GM18526 (cell line): ENCODE data around the gene SDK1.

Source experiments
- POLR2A ChIP-seq: IDR thresholded peaks from 3 replicates; pipeline ENCODE4 v1.6.1; 2011; ENCODE audit not compliant: insufficient read length; ENCODE audit errors: extremely low read depth

The SDK1 gene

DNA sequence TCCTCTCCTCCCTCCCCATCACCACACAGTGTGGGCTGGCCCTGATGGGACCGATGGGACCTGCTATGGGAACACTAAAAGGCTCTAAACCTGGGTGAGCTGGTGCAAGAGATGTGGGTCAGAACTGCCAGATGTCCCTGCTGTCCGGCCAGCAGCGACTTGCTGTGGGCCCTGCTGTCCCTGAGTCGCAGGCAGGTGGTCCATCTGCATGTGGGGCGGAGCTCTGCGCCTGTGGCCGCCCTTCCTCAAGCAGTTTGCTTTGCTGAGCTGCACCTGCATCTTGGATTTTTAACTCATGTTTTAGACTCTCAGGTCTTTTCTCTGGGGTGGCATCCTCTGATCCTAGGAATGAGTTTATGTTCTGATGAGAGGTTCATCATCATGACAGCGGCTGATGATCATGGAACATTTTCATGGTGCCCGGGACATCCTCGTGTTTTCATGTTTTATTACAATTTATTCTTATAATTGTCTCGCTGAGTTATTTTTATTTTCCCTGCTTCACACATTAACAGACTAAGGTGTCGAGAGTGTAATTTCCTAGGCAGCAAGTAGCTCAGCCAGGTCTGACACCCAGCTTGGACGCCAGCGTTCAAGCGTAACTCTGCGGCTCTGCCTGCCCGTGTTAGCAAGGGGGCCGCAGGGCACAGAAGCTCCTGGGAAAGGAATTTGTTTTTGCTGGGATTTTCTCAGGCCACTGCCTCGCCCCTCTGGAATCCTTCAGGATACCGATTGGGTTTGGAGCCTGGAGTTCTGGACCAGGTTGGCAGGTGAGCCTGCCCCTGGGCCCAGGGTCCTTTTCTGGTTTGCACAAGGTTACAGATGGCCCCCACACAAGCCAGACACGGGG lies 765.8 kb downstream of the SDK1 start:
- no peak for TF ChIP-seq POLR2A

DNA sequence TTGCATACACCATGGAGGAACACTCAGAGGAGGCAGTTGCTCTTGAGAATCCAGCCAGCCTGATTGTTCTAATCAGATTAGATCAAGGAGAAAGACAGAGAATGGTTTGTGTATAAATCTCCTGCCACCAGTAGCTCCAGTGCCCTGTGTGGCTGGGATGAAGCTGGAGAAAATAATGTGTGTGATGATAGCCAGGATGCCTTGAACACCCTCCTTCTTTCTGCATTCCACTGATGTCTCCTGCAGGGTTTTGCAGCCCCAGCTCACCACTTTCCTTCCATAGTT lies 766.4 kb downstream of the SDK1 start:
- TF ChIP-seq POLR2A = no peak

DNA sequence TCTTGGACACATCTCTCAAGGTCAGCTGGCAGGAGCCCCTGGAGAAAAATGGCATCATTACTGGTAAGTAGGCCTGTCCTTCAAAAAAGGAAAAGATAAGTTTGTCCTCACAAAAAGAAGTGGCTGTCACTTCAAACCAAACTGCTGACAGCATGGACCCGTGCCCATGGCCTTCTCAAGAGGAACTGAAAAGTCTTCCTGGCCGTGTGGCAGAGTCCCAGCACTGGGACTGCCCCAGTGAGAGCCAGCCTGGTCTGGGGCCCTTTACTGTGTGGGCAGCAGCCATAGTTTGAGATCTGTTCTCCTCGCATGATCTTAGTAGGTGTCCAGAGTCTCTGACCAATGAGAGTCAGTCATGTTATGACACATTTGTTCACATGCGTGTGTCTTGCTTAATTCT lies 766.8 kb downstream of the SDK1 start:
- no peak for TF ChIP-seq POLR2A

DNA sequence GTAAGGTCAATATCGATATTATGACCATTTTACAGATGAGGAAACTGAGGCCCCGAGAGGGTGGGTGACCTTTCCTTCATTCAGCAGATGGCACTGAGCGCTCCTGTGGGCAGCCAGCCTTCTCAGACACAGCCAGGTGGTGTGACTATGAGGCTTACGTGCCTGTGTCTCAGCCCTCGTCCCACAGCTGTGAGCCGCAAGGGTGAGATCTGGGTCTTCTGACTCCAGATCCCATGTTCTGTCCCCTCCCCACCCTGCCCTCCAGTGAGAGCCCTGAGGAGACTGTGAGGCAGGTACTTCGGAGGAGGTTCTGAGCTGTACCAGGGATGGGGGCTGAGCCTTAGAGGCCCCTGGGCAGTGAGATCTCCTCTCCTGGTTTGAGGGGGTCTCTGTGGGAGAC lies 767.2 kb downstream of the SDK1 start:
- no peak for TF ChIP-seq POLR2A

DNA sequence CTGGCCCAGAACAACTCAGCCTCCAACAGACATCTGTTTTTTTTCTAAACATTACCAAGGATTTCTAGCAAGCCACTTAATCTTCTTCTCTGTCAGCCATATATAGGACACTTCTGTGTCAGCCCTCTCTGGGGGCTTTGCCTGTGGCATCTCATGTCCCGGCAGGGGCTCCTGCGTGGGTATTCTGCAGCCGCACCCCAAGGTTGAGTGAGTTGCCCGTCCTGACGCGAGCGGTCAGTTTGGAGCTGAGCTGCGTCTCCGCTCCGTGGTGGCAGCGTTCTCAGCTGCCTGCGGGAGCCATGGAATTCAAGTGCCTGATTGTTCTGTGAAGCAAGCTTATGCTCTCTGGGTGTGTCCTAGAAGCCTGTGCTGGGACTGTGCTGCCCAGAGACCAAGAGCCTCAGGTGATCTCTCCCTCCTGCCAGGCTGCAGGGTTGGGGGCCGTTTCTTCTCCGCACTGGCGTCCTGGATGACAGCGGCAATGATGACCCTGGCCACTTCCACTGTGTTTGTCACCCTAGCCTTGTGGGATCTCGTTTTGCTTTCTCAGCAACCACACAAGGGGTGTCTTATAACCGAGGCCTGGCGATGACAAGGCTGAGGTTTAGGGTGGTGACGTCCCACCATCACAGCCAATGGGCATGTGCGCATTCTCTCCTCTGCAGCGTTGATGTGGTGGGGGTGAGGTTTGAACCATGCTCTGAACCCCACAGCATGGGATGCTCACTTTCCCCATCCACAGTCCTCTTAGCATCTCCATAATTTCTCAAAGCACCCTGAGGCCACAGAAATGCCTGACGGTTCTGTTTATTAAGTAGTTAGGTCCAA lies 768.4 kb downstream of the SDK1 start:
- no peak for TF ChIP-seq POLR2A

DNA sequence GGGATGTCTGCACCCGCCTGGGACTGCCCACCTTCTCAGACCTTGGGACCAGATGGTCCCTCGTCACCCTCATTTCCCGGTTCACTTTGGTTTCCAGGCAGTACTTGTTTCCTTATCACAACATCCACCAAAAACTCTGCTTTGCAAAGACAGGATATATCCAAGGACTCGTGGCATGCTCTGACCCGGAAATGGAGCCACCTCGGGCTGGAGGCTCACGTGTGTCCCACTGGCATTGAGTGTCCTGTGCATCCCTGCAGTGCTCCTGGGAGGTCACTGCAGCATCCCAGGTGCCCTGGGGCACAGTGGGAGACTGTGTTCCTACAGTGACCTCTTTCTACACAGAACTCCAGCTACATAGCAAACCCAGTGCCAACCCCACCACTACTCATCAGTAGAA lies 769.2 kb downstream of the SDK1 start:
- no peak for TF ChIP-seq POLR2A

DNA sequence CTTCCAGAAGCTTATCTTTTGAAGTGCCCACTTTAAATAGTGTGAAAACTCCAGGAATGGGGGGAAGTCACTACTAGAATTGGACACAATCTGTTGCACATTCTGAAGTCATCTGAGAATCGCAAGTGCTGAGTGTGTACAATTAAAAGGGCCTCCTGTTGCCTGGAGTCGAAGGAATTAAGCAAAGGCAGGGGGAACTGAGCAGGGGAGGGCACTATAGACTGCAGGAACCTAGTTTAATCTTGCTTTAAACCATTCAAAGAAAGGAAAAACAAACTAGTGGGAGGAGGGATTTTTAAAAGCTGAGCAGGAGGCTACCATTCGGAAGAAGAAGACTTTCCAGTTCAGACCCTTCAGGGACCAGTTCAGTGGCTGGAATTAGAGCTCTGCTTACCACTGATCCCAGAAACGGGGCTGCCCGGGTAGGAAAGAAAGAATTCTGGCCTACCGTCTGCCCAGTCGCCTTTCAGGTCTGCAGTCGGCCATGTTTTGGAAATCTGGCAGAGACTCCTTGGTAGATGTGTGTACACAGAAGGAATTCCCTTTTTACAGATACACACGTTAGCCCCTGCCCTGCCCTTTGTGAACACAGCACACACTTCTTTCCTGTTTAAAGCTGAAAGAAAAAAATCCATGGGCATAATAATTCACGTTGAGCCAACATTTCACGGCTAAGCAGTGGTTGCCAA lies 770.5 kb downstream of the SDK1 start:
- TF ChIP-seq POLR2A = no peak

DNA sequence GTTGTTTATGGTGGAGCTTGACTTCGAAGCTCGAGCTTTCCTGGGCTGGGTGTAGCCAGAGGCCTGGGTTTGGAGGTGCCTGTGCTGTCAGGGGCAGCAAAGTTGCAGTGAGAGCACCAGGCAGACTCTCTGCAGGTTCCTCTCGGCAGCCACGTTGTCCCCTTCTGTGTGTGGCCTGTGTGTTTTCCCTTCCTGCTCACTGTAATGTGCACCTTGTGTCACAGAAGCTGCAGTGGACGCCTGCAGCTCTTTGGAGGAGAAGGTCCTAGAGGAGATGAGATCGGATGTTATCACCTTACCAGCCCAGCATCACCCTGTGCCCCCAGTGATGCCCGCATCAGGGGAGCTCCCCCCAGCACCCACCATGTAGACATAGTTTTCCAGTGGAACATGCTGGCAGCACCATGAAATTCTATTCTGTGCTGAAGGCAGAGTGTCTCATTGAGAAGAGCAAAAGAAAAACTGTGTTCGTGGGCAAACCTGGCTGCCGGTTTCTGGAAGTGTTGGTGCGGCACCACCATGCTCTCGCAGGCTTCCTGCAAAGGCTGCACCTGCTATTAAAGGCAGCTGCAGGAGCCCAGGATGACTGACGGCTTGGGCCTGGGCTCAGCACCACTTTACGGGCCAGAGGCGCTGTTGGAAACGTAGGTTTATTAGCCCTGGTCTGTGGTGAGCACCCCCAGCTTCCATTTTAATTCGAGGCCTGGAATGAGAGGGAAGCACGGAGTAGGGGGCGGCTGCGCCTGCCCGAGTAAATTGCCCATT lies 771.3 kb downstream of the SDK1 start:
- TF ChIP-seq POLR2A = no peak

DNA sequence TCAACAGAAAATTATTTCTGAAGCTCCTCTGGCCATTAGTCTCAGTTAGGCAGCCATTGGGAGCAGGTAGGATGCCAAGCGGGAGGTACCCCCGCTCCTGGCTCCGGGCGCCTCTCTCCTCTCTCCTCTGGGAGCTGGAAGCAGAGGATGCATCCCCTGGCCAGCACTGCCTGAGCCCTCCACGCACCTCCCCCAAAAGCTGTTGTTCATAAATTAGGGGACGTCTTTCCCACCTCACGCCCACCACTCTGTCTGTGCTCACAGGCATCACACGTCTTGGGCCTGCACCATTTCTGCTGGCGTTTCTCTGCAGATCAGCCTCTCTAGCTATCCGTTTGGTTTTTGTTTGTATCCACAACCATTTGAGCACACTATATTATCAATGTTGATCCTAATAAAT lies 772.0 kb downstream of the SDK1 start:
- no peak for TF ChIP-seq POLR2A

DNA sequence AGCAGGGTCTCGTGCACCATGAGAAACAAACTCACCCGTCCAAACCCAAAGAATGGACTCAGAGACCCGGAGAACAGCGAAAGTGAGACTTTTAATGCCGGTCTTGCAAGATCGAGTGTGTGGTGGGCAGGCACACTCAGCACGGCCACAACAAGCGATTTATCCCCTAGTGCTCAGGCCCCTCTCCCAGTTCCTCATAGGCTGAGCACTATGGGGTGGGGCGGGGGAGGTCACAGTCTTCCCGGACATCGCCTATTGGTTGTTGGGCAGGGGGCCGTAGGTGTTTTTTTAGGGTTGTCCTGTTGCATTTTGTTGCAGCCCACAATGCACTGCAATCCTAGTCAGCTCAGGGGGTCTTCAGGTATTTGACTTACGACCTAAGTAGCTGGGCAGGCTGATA lies 772.7 kb downstream of the SDK1 start:
- TF ChIP-seq POLR2A = no peak

DNA sequence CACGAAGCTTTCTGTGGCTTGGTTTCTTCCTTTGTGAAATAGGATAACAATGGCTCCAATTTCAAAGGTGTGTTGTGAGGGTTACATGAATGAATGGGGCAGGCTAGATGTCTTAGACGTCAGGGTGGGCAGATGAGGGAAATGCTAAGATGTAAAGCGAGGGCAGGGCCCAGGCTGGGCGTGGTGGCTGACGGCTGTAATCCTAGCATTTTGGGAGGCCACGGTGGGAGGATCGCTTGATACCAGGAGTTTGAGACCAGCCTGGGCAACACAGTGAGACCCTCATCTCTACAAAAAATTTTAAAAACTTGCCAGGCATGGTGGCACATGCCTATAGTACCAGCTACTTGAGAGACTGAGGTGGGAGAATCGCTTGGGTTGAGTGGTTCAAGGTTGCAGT lies 773.4 kb downstream of the SDK1 start:
- TF ChIP-seq POLR2A = no peak

DNA sequence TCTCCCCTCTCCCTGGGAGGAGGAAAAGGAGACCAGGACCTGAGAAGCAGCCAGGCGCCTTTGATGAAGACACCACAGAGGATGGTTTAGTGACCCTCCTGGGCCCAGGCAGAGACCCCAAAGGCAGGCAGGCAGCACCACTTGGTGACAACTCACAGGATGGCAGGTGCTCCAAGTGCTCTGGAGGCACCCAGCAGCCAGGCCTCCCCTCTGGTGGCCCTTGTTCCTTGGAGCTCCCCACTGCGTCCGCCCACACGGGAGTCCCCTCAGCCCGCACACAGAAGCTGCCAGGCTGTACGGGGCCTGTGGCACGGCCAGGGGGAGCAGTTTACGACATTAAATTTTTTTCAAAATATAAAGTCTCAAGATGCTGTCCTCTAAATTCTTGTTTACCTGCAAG lies 773.9 kb downstream of the SDK1 start:
- no peak for TF ChIP-seq POLR2A

DNA sequence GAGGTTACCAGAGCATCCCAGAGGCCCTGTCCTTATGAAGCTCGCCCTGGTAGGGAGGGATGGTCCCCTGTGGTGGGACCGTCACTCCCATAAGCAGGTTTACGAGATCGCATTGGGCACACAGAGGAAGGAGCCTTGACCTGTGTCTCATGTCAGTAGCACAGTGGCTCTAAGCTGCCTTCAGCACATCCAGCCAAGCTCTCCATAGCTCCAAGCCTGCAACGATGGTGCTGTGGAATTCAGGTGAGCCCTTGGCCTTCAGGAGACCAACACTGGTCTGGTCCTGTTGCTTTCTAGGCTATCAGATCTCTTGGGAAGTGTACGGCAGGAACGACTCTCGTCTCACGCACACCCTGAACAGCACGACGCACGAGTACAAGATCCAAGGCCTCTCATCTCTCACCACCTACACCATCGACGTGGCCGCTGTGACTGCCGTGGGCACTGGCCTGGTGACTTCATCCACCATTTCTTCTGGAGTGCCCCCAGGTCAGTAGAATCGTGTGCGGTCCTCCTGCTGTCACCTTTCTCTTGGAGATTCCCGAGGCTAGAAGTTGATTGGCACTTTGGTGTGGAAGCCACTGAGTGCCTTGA lies 775.7 kb downstream of the SDK1 start:
- TF ChIP-seq POLR2A = no peak

DNA sequence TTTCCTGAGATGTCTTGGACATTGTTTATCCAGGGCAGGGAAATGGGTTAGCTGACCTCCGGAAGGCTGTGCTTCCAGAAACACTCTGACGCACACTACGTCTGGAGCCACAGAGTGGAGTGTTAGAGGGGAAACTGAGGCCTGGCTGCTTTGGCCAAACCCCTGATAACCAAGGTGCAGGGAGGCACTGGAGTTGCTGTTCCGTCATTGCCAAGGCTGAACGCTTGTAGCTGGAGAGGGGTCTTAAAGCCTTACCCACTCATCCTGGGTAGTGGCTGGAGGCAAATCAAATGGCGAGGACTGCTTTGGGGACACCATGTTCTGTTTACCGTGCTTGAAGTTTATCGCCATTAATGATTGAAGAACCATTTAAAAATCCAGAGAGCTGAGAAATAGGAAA lies 776.9 kb downstream of the SDK1 start:
- TF ChIP-seq POLR2A = no peak

DNA sequence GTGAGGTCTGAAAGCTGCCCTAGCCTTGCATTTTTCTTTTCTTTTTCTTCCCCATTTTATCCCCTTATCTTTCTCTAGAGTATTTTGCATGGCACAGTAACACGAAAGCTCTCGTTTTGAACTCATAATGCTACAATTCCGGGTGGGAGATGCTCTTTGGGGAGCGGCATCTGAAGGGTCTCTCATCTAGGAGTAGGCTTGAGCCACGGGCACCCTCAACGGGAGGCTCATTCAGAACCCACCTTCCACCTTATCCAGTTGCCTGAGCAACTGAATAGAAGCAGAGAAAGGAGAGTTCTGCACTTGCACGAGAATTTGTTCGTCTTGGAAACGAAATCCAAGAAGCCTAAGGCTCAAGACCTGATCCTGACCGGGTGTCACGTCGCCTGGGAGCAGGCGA lies 777.5 kb downstream of the SDK1 start:
- no peak for TF ChIP-seq POLR2A
